ENCODE measurements around the gene CD4.

Gene CD4

GRCh38 chr12:6770094-6770493 lies 19.2 kb upstream of the CD4 start:
- peaks cover 5% of the 10 kb centered on the region for H3K36me3 ChIP-seq (ENCODE audit: control insufficient read depth, insufficient read depth, low read length)
- no peak overlapping the region for H2AK5ac ChIP-seq (ENCODE audit: low read length)
- H3K4me1 ChIP-seq (ENCODE audit: control insufficient read depth, low read depth, low read length), result peaks cover 11% of the 10 kb centered on the region
- no peak for DNase-seq
- no CpG with 5 or more reads among the region's 12 CpGs for WGBS (ENCODE audit: extremely low coverage, insufficient coverage, low lambda C conversion rate)
- H3K18ac ChIP-seq (ENCODE audit: low read length), result no peak overlapping the region
- H3K4me3 ChIP-seq (ENCODE audit: low read length), result no peak overlapping the region
- no peak overlapping the region for H3K23ac ChIP-seq (ENCODE audit: low read length)
- peaks cover 19% of the 10 kb centered on the region for H3K79me2 ChIP-seq (ENCODE audit: control insufficient read depth, insufficient read depth, low read length)
- peaks cover 11% of the 10 kb centered on the region for H3K79me1 ChIP-seq (ENCODE audit: low read length)
- H4K5ac ChIP-seq (ENCODE audit: low read length), result no peak overlapping the region
- H3K27ac ChIP-seq (ENCODE audit: low read depth, low read length), result no peak overlapping the region
- peaks cover 4% of the 10 kb centered on the region for H3K27me3 ChIP-seq (ENCODE audit: insufficient read depth, low read length, poor library complexity)
- H3K56ac ChIP-seq (ENCODE audit: low read length), result no peak overlapping the region
- no peak overlapping the region for H2BK5ac ChIP-seq (ENCODE audit: low read length)
- no peak overlapping the region for H3K4ac ChIP-seq (ENCODE audit: low read depth, low read length)
- H3K4me2 ChIP-seq (ENCODE audit: low read length), result no peak overlapping the region
- H2BK15ac ChIP-seq (replicated peaks; ENCODE audit: low read depth), result no peak overlapping the region
- H3K9ac ChIP-seq (ENCODE audit: low read length), result no peak overlapping the region
- no peak overlapping the region for H2BK120ac ChIP-seq (ENCODE audit: low read depth, low read length)
- H4K8ac ChIP-seq (ENCODE audit: low read depth, low read length), result no peak overlapping the region

GRCh38 chr12:6770600-6770999 lies 18.7 kb upstream of the CD4 start:
- no peak overlapping the region for H2AK5ac ChIP-seq (ENCODE audit: low read length)
- no CpG with 5 or more reads among the region's 10 CpGs for WGBS (ENCODE audit: extremely low coverage, insufficient coverage, low lambda C conversion rate)
- H4K5ac ChIP-seq (ENCODE audit: low read length), result no peak overlapping the region
- no peak overlapping the region for H3K4ac ChIP-seq (ENCODE audit: low read depth, low read length)
- no peak overlapping the region for H4K8ac ChIP-seq (ENCODE audit: low read depth, low read length)
- H3K4me3 ChIP-seq (ENCODE audit: low read length), result no peak overlapping the region
- H2BK15ac ChIP-seq (replicated peaks; ENCODE audit: low read depth), result no peak overlapping the region
- H3K4me1 ChIP-seq (ENCODE audit: control insufficient read depth, low read depth, low read length), result peaks cover 9% of the 10 kb centered on the region
- H3K27me3 ChIP-seq (ENCODE audit: insufficient read depth, low read length, poor library complexity), result peaks cover 4% of the 10 kb centered on the region
- H3K36me3 ChIP-seq (ENCODE audit: control insufficient read depth, insufficient read depth, low read length), result peaks cover 5% of the 10 kb centered on the region
- H3K23ac ChIP-seq (ENCODE audit: low read length), result no peak overlapping the region
- H3K79me1 ChIP-seq (ENCODE audit: low read length), result peaks cover 11% of the 10 kb centered on the region
- H2BK120ac ChIP-seq (ENCODE audit: low read depth, low read length), result no peak overlapping the region
- H3K56ac ChIP-seq (ENCODE audit: low read length), result no peak overlapping the region
- H3K4me2 ChIP-seq (ENCODE audit: low read length), result no peak overlapping the region
- no peak for DNase-seq
- H3K79me2 ChIP-seq (ENCODE audit: control insufficient read depth, insufficient read depth, low read length), result peaks cover 19% of the 10 kb centered on the region
- no peak overlapping the region for H3K27ac ChIP-seq (ENCODE audit: low read depth, low read length)
- no peak overlapping the region for H3K18ac ChIP-seq (ENCODE audit: low read length)
- no peak overlapping the region for H3K9ac ChIP-seq (ENCODE audit: low read length)
- H2BK5ac ChIP-seq (ENCODE audit: low read length), result no peak overlapping the region

- Histone ChIP-seq H3K4ac (ENCODE audit: low read depth, low read length) (no peak overlapping the region), H2AK5ac (ENCODE audit: low read length) (no peak overlapping the region), H4K5ac (ENCODE audit: low read length) (no peak overlapping the region), H3K23ac (ENCODE audit: low read length) (no peak overlapping the region), H3K27ac (ENCODE audit: low read depth, low read length) (no peak overlapping the region), H3K18ac (ENCODE audit: low read length) (no peak overlapping the region), H3K4me3 (ENCODE audit: low read length) (no peak overlapping the region), H3K79me1 (ENCODE audit: low read length) (peaks cover 11% of the 10 kb centered on the region), H3K36me3 (ENCODE audit: control insufficient read depth, insufficient read depth, low read length) (peaks cover 5% of the 10 kb centered on the region), H3K4me2 (ENCODE audit: low read length) (no peak overlapping the region), H3K9ac (ENCODE audit: low read length) (no peak overlapping the region), H2BK120ac (ENCODE audit: low read depth, low read length) (no peak overlapping the region), H2BK15ac (replicated peaks; ENCODE audit: low read depth) (no peak overlapping the region), H3K56ac (ENCODE audit: low read length) (no peak overlapping the region), H3K79me2 (ENCODE audit: control insufficient read depth, insufficient read depth, low read length) (peaks cover 19% of the 10 kb centered on the region), H4K8ac (ENCODE audit: low read depth, low read length) (no peak overlapping the region), H3K4me1 (ENCODE audit: control insufficient read depth, low read depth, low read length) (peaks cover 9% of the 10 kb centered on the region), H3K27me3 (ENCODE audit: insufficient read depth, low read length, poor library complexity) (peaks cover 4% of the 10 kb centered on the region), H2BK5ac (ENCODE audit: low read length) (no peak overlapping the region)
- DNase-seq, result no peak
- no CpG with 5 or more reads among the region's 4 CpGs for WGBS (ENCODE audit: extremely low coverage, insufficient coverage, low lambda C conversion rate)
These were observed 18.2 kb upstream of the CD4 start for GRCh38 chr12:6771091-6771495.

DNA sequence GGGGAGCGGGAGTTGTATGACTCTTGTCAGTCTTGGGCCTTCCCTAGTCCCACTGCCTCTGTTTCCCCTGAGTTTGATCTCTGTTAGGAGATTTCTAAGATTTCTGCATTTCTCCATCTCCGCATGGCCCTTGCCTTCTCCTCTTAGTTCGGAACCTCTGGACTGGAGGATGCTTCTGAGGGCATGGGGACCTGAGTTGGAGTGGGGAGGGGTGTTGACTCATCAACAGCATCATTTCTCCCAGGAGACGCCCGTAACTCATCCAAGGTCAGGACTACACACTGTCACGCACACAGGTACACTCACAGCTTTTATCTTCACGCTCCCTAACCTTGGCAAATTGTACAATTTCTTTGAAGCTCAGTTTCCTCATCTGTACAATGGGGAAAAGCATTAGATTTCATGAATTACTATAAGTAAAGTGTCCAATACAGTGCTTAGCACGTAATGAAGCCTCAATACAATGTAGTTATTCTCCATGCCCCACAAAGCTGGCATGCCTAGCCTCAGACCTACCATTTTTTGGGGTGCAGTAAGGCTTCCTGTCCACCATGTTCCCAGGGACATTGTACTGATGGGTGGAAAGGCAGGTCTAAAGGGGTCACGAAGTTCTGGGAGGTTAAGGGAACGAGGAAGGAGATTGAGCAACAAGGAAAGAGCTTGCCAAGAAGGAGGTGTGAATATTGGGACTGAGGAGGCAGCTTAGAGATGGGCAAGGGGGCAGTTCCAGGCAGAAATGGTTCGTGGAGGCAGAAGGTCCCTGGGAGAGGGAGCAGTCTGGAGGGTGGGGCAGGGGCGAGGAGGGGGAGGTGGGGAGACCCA lies 17.6 kb upstream of the CD4 start:
- Histone ChIP-seq H3K4ac (ENCODE audit: low read depth, low read length) (no peak overlapping the region), H3K56ac (ENCODE audit: low read length) (no peak overlapping the region), H3K4me3 (ENCODE audit: low read length) (no peak overlapping the region), H4K5ac (ENCODE audit: low read length) (no peak overlapping the region), H3K23ac (ENCODE audit: low read length) (no peak overlapping the region), H3K27me3 (ENCODE audit: insufficient read depth, low read length, poor library complexity) (peaks cover 4% of the 10 kb centered on the region), H3K4me1 (ENCODE audit: control insufficient read depth, low read depth, low read length) (peaks cover 9% of the 10 kb centered on the region), H3K36me3 (ENCODE audit: control insufficient read depth, insufficient read depth, low read length) (peaks cover 5% of the 10 kb centered on the region), H3K27ac (ENCODE audit: low read depth, low read length) (no peak overlapping the region), H3K18ac (ENCODE audit: low read length) (no peak overlapping the region), H2BK5ac (ENCODE audit: low read length) (no peak overlapping the region), H3K9ac (ENCODE audit: low read length) (no peak overlapping the region), H2AK5ac (ENCODE audit: low read length) (no peak overlapping the region), H3K4me2 (ENCODE audit: low read length) (no peak overlapping the region), H2BK15ac (replicated peaks; ENCODE audit: low read depth) (no peak overlapping the region), H3K79me1 (ENCODE audit: low read length) (peaks cover 11% of the 10 kb centered on the region), H2BK120ac (ENCODE audit: low read depth, low read length) (no peak overlapping the region), H4K8ac (ENCODE audit: low read depth, low read length) (no peak overlapping the region), H3K79me2 (ENCODE audit: control insufficient read depth, insufficient read depth, low read length) (peaks cover 19% of the 10 kb centered on the region)
- WGBS (ENCODE audit: extremely low coverage, insufficient coverage, low lambda C conversion rate), result no CpG with 5 or more reads among the region's 12 CpGs
- no peak for DNase-seq

- no peak within 1 kb of the TSS for H2BK120ac ChIP-seq (ENCODE audit: low read depth, low read length)
- H3K4me2 ChIP-seq (ENCODE audit: low read length), result peak within 1 kb of the TSS; percentile 5
- H3K9ac ChIP-seq (ENCODE audit: low read length), result peak within 1 kb of the TSS; percentile 11
- H3K18ac ChIP-seq (ENCODE audit: low read length), result no peak within 1 kb of the TSS
- no peak within 1 kb of the TSS for H3K27ac ChIP-seq (ENCODE audit: low read depth, low read length)
- H3K56ac ChIP-seq (ENCODE audit: low read length), result peak within 1 kb of the TSS; percentile 57
- H2AK5ac ChIP-seq (ENCODE audit: low read length), result no peak within 1 kb of the TSS
- H3K79me1 ChIP-seq (ENCODE audit: low read length), result peaks cover 11% of the 10 kb centered on the region
- DNase-seq, result no peak
- no peak within 1 kb of the TSS for H4K5ac ChIP-seq (ENCODE audit: low read length)
- H3K36me3 ChIP-seq (ENCODE audit: control insufficient read depth, insufficient read depth, low read length), result peaks cover 5% of the 10 kb centered on the region
- H3K23ac ChIP-seq (ENCODE audit: low read length), result no peak within 1 kb of the TSS
- H4K8ac ChIP-seq (ENCODE audit: low read depth, low read length), result no peak within 1 kb of the TSS
- H3K27me3 ChIP-seq (ENCODE audit: insufficient read depth, low read length, poor library complexity), result peaks cover 4% of the 10 kb centered on the region
- H3K79me2 ChIP-seq (ENCODE audit: control insufficient read depth, insufficient read depth, low read length), result peaks cover 14% of the 10 kb centered on the region
- H2BK5ac ChIP-seq (ENCODE audit: low read length), result no peak within 1 kb of the TSS
- H2BK15ac ChIP-seq (replicated peaks; ENCODE audit: low read depth), result no peak within 1 kb of the TSS
- no peak within 1 kb of the TSS for H3K4ac ChIP-seq (ENCODE audit: low read depth, low read length)
- no CpG with 5 or more reads among the region's 15 CpGs for WGBS (ENCODE audit: extremely low coverage, insufficient coverage, low lambda C conversion rate)
- peaks cover 9% of the 10 kb centered on the region for H3K4me1 ChIP-seq (ENCODE audit: control insufficient read depth, low read depth, low read length)
- H3K4me3 ChIP-seq (ENCODE audit: low read length), result no peak within 1 kb of the TSS
These were observed 17.0 kb upstream of the CD4 start, which contains the start of gene LAG3 for GRCh38 chr12:6772331-6772695. TSS of gene LAG3 (plus strand) at chr12:6772520. CDS start at chr12:6772853, 333 bp downstream.
